IMR-90 (cell line): ENCODE measurements around the gene SELENOO. TPM values are rescaled to one million over a fixed set of nuclear protein-coding genes. Genes with fewer than 3 reads are reported as not detected.

Experiments used
- ATAC-seq: fragments of 200-7000 bp; cut with Tn5 transposase; 2 replicates; pipeline ENCODE4 v1.9.1; 2020; ENCODE audit warnings: low read depth, mild to moderate bottlenecking, moderate library complexity
- BruUV-seq: library from RNA; stranded (reverse); fragments of 400-500 nt; replicated peaks from 2 replicates; lab custom pipeline; 2021; lab: Mats Ljungman, UMichigan
- CTCF ChIA-PET: fragments of 300-600 bp; formaldehyde crosslinking; extraction: SDS; loops from one replicate; lab custom pipeline; 2021; ENCODE audit warnings: antibody characterized with exemption; lab: Yijun Ruan, JAX
- POLR2A ChIA-PET: fragments of 300-600 bp; sonication (Branson Sonifier 250); formaldehyde crosslinking; loops from one replicate; lab custom pipeline; 2022; ENCODE audit warnings: antibody characterized with exemption; ENCODE audit not compliant: unreplicated experiment; lab: Charles Lee
- DNase-seq: peaks from one replicate; pipeline ENCODE4 v3.0.0; 2013
- H2AFZ ChIP-seq: replicated peaks from 2 replicates; pipeline ENCODE3; 2013; ENCODE audit warnings: low read length, mild to moderate bottlenecking; ENCODE audit not compliant: poor library complexity
- H2AK5ac ChIP-seq: 2 replicates; pipeline ENCODE4 v1.6.1; 2013; ENCODE audit warnings: low read depth, low read length, inconsistent platforms
- H2AK9ac ChIP-seq: replicated peaks from 2 replicates; pipeline ENCODE3; 2013; ENCODE audit warnings: mild to moderate bottlenecking, low read depth, low read length, moderate library complexity; ENCODE audit not compliant: poor library complexity
- H2BK120ac ChIP-seq: 2 replicates; pipeline ENCODE4 v1.6.1; 2013; ENCODE audit warnings: low read depth, low read length, inconsistent platforms
- H2BK15ac ChIP-seq: 3 replicates; pipeline ENCODE4 v1.6.1; 2013; ENCODE audit warnings: low read depth, low read length, inconsistent platforms
- H2BK20ac ChIP-seq: 2 replicates; pipeline ENCODE4 v1.6.1; 2013; ENCODE audit warnings: low read depth, mild to moderate bottlenecking, inconsistent platforms, low read length, moderate library complexity
- H2BK5ac ChIP-seq: 2 replicates; pipeline ENCODE4 v1.6.1; 2013; ENCODE audit warnings: mild to moderate bottlenecking, low read depth, low read length, inconsistent platforms; ENCODE audit not compliant: poor library complexity, severe bottlenecking
- H3K14ac ChIP-seq: replicated peaks from 2 replicates; pipeline ENCODE4 v1.6.1; 2013; ENCODE audit warnings: low read depth, low read length, inconsistent platforms
- H3K18ac ChIP-seq: 2 replicates; pipeline ENCODE4 v1.6.1; 2013; ENCODE audit warnings: low read depth, low read length, control low read depth
- H3K23ac ChIP-seq: 2 replicates; pipeline ENCODE4 v1.6.1; 2013; ENCODE audit warnings: low read depth, low read length, inconsistent platforms
- H3K27ac ChIP-seq: 2 replicates; pipeline ENCODE4 v1.5.1; 2013; ENCODE audit warnings: mild to moderate bottlenecking, control low read depth, low read length; ENCODE audit not compliant: insufficient read depth
- H3K27me3 ChIP-seq: 2 replicates; pipeline ENCODE4 v1.6.1; 2013; ENCODE audit warnings: low read length; ENCODE audit not compliant: control insufficient read depth, insufficient read depth
- H3K36me3 ChIP-seq: 2 replicates; pipeline ENCODE4 v1.6.1; 2013; ENCODE audit warnings: low read length, mixed read lengths; ENCODE audit not compliant: control insufficient read depth, insufficient read depth
- H3K4ac ChIP-seq: 2 replicates; pipeline ENCODE4 v1.6.1; 2013; ENCODE audit warnings: low read depth, low read length, inconsistent platforms
- H3K4me1 ChIP-seq: 2 replicates; pipeline ENCODE4 v1.6.1; 2013; ENCODE audit warnings: low read length, mixed read lengths; ENCODE audit not compliant: control insufficient read depth, insufficient read depth
- H3K4me2 ChIP-seq: 2 replicates; pipeline ENCODE4 v1.6.1; 2013; ENCODE audit warnings: low read depth, mild to moderate bottlenecking, control low read depth, low read length, moderate library complexity
- H3K4me3 ChIP-seq: 2 replicates; pipeline ENCODE4 v1.5.1; 2013; ENCODE audit warnings: low read depth, mild to moderate bottlenecking, control low read depth, low read length, moderate library complexity; ENCODE audit not compliant: insufficient read depth
- H3K56ac ChIP-seq: 2 replicates; pipeline ENCODE4 v1.6.1; 2013; ENCODE audit warnings: low read length, inconsistent platforms; ENCODE audit not compliant: insufficient read depth; ENCODE audit errors: extremely low read depth
- H3K79me1 ChIP-seq, 2 experiments: 2 replicates each; pipeline ENCODE4 v1.6.1; 2013; ENCODE audit warnings: low read length in 2 of 2, inconsistent platforms in 1 of 2, low read depth in 1 of 2
- H3K9ac ChIP-seq: 2 replicates; pipeline ENCODE4 v1.6.1; 2013; ENCODE audit warnings: low read depth, low read length, control low read depth
- H3K9me1 ChIP-seq: 2 replicates; pipeline ENCODE4 v1.6.1; 2013; ENCODE audit warnings: low read length, inconsistent platforms; ENCODE audit not compliant: insufficient read depth
- H3K9me3 ChIP-seq: 2 replicates; pipeline ENCODE4 v1.6.1; 2013; ENCODE audit warnings: low read length; ENCODE audit not compliant: control insufficient read depth, insufficient read depth
- H4K20me1 ChIP-seq: 2 replicates; pipeline ENCODE4 v1.6.1; 2013; ENCODE audit warnings: low read length, inconsistent platforms; ENCODE audit not compliant: insufficient read depth
- H4K5ac ChIP-seq: 2 replicates; pipeline ENCODE4 v1.6.1; 2013; ENCODE audit warnings: mild to moderate bottlenecking, low read depth, low read length, control low read depth
- H4K8ac ChIP-seq, 2 experiments: 2 replicates each; pipeline ENCODE4 v1.6.1; 2013; ENCODE audit warnings: low read depth in 2 of 2, low read length in 2 of 2, control low read depth in 1 of 2, inconsistent platforms in 1 of 2
- H4K91ac ChIP-seq: 2 replicates; pipeline ENCODE4 v1.6.1; 2013; ENCODE audit warnings: low read depth, low read length, inconsistent platforms; ENCODE audit not compliant: insufficient read depth
- BHLHE40 ChIP-seq: fragments of 150-350 bp; IDR thresholded peaks from 2 replicates; pipeline ENCODE4 v1.6.1; 2016; ENCODE audit warnings: mild to moderate bottlenecking, low read depth, low read length
- CEBPB ChIP-seq: IDR thresholded peaks from 2 replicates; pipeline ENCODE4 v1.6.1; 2012; ENCODE audit warnings: low read depth, low read length, improper control_type of control experiment
- CHD1 ChIP-seq: IDR thresholded peaks from 2 replicates; pipeline ENCODE4 v1.6.1; 2012; ENCODE audit warnings: low read depth, low read length, improper control_type of control experiment
- CTCF ChIP-seq: conservative IDR thresholded peaks from 2 replicates; pipeline ENCODE4 v1.5.1; 2012; ENCODE audit warnings: mild to moderate bottlenecking, low read depth, low read length, improper control_type of control experiment
- FOS ChIP-seq: fragments of 150-350 bp; IDR thresholded peaks from 2 replicates; pipeline ENCODE4 v1.6.1; 2016; ENCODE audit warnings: low read depth, low read length
- MAFK ChIP-seq: IDR thresholded peaks from 2 replicates; pipeline ENCODE4 v1.6.1; 2012; ENCODE audit warnings: low read depth, low read length, improper control_type of control experiment
- MAZ ChIP-seq: IDR thresholded peaks from 2 replicates; pipeline ENCODE4 v1.6.1; 2012; ENCODE audit warnings: low read depth, mild to moderate bottlenecking, low read length, improper control_type of control experiment, moderate library complexity, borderline replicate concordance
- MXI1 ChIP-seq: IDR thresholded peaks from 2 replicates; pipeline ENCODE4 v1.6.1; 2012; ENCODE audit warnings: low read depth, mild to moderate bottlenecking, low read length, moderate library complexity, borderline replicate concordance
- NFE2L2 ChIP-seq: fragments of 150-350 bp; IDR thresholded peaks from 2 replicates; pipeline ENCODE4 v1.6.1; 2016; ENCODE audit warnings: low read depth, mild to moderate bottlenecking, low read length
- POLR2A ChIP-seq: IDR thresholded peaks from 2 replicates; pipeline ENCODE4 v1.6.1; 2012; ENCODE audit warnings: mild to moderate bottlenecking, low read depth, low read length
- RAD21 ChIP-seq: IDR thresholded peaks from 2 replicates; pipeline ENCODE4 v1.6.1; 2012; ENCODE audit warnings: low read length, improper control_type of control experiment
- RCOR1 ChIP-seq: IDR thresholded peaks from 2 replicates; pipeline ENCODE4 v1.6.1; 2012; ENCODE audit warnings: mild to moderate bottlenecking, low read length, improper control_type of control experiment; ENCODE audit not compliant: insufficient replicate concordance
- RFX5 ChIP-seq: IDR thresholded peaks from 2 replicates; pipeline ENCODE4 v1.8.0; 2012; ENCODE audit warnings: low read depth, mild to moderate bottlenecking, low read length, moderate library complexity
- SMC3 ChIP-seq: fragments of 150-350 bp; IDR thresholded peaks from 2 replicates; pipeline ENCODE4 v1.6.1; 2016; ENCODE audit warnings: low read depth, mild to moderate bottlenecking, antibody characterized with exemption, low read length, moderate library complexity
- WGBS, 2 experiments: methylation state at CpG; one replicate each; pipeline versions ENCODE4 v1.1.5 to v1.1.7; 2013; ENCODE audit warnings: missing lambda C conversion rate in 2 of 2; ENCODE audit not compliant: insufficient read length in 1 of 2; ENCODE audit errors: extremely low coverage in 2 of 2; 5-methylcytosine and 5-hydroxymethylcytosine counted together
- dilution Hi-C: fragments of 300-500 bp; cut with HindIII; formaldehyde crosslinking; loops from one replicate; pipeline ENCODE4 v1.14.3; 2018; ENCODE audit warnings: low sequenced_read_pairs; ENCODE audit not compliant: unreplicated experiment
- in situ Hi-C: fragments of 300-500 bp; cut with MboI; formaldehyde crosslinking; loops from 3 replicates; pipeline ENCODE4 v1.14.3; 2019; ENCODE audit warnings: low sequenced_read_pairs, inconsistent platforms, mixed read lengths
- intact Hi-C: fragments of 100-400 bp; cut with micrococcal nuclease; formaldehyde crosslinking; loops from 2 replicates; pipeline ENCODE4 v1.10.0; 2022
- polyA plus RNA-seq, 3 experiments: library from polyadenylated mRNA; depleted of rRNA; stranded (reverse); fragments of >200 nt; gene quantifications; 2 replicates each; pipeline ENCODE4 v1.2.3, GENCODE V29; 2012; ENCODE audit warnings: low replicate concordance in 1 of 3
- total RNA-seq: library from RNA; depleted of rRNA; stranded (reverse); fragments of >200 nt; gene quantifications from 2 replicates; pipeline ENCODE4 v1.2.3, GENCODE V29; 2012
- TF ChIP-seq, protein P1 (sequence below): fragments of 150-350 bp; IDR thresholded peaks from 2 replicates; pipeline ENCODE4 v1.6.1; 2016; ENCODE audit warnings: low read depth, mild to moderate bottlenecking, low read length, moderate library complexity, borderline replicate concordance
- TF ChIP-seq, protein P2 (sequence below): fragments of 150-350 bp; IDR thresholded peaks from 2 replicates; pipeline ENCODE4 v1.6.1; 2017; ENCODE audit warnings: mild to moderate bottlenecking, antibody characterized with exemption, low read length, low read depth

The SELENOO gene
- total and polyA plus RNA-seq, 2 of the 4 experiments (the other 2 are of a cell fraction), result 10.4 to 21.4 TPM

- no peaks in the 10 kb centered on the region for H3K9me3 ChIP-seq
- H3K18ac ChIP-seq, result no peak overlapping the region
- no peaks in the 10 kb centered on the region for H3K27me3 ChIP-seq
- peak overlapping the region; percentile 28 for H2AK9ac ChIP-seq
- CTCF ChIA-PET, result interaction anchor here (1.6 kb wide), 1 partner anchor 13 kb away, joined by 4 read pairs; no protein-coding TSS in a partner anchor
- H3K4me2 ChIP-seq, result no peak overlapping the region
- intact Hi-C loops (no loop called here), in situ Hi-C loops (no loop called here), dilution Hi-C loops (no loop called here)
- 100% methylated on average over 3 of the region's 25 CpGs; no CpG with 5 or more reads in 1 of the 2 experiments for WGBS, 2 experiments
- no peaks in the 10 kb centered on the region; the same call in 1 of the 2 replicates for H4K20me1 ChIP-seq
- no peak overlapping the region for H3K27ac ChIP-seq
- peaks cover 3% of the 10 kb centered on the region; the same call in 1 of the 2 replicates for H3K9me1 ChIP-seq
- H4K8ac ChIP-seq, result no peak overlapping the region
- no peak overlapping the region for H2BK15ac ChIP-seq
- no peak overlapping the region for H3K9ac ChIP-seq
- no peak overlapping the region for H2BK20ac ChIP-seq
- H3K4me1 ChIP-seq, result no peaks in the 10 kb centered on the region
- BruUV-seq, result no TSS peak
- no peak overlapping the region for H3K4me3 ChIP-seq
- no peak overlapping the region for H4K5ac ChIP-seq
- ATAC-seq, result no peak
- POLR2A ChIA-PET, result no interaction called here
- no peak overlapping the region for H2AFZ ChIP-seq
- peaks cover 0 to 18% of the 10 kb centered on the region in 2 experiments; a peak in 1 of 4 replicates for H3K79me1 ChIP-seq
- H3K14ac ChIP-seq, result no peak overlapping the region
- TF ChIP-seq MAFK (no peak), CTCF (no peak), CEBPB (no peak), RCOR1 (no peak), CHD1 (no peak), NFE2L2 (no peak), POLR2A (no peak), FOS (no peak), RAD21 (no peak), MAZ (no peak), RFX5 (no peak), MXI1 (no peak), BHLHE40 (no peak), SMC3 (no peak)
- TF ChIP-seq, protein P1, sequence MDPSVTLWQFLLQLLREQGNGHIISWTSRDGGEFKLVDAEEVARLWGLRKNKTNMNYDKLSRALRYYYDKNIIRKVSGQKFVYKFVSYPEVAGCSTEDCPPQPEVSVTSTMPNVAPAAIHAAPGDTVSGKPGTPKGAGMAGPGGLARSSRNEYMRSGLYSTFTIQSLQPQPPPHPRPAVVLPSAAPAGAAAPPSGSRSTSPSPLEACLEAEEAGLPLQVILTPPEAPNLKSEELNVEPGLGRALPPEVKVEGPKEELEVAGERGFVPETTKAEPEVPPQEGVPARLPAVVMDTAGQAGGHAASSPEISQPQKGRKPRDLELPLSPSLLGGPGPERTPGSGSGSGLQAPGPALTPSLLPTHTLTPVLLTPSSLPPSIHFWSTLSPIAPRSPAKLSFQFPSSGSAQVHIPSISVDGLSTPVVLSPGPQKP, result no peak
- TF ChIP-seq, protein P2, sequence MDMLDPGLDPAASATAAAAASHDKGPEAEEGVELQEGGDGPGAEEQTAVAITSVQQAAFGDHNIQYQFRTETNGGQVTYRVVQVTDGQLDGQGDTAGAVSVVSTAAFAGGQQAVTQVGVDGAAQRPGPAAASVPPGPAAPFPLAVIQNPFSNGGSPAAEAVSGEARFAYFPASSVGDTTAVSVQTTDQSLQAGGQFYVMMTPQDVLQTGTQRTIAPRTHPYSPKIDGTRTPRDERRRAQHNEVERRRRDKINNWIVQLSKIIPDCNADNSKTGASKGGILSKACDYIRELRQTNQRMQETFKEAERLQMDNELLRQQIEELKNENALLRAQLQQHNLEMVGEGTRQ, result no peak
- H3K4ac ChIP-seq, result no peak overlapping the region
- no peak overlapping the region for H3K56ac ChIP-seq
- H2AK5ac ChIP-seq, result no peak overlapping the region
- H3K23ac ChIP-seq, result no peak overlapping the region
- no peak overlapping the region for H2BK120ac ChIP-seq
- DNase-seq, result no peak
- H3K36me3 ChIP-seq, result peaks cover 51% of the 10 kb centered on the region
- H4K91ac ChIP-seq, result no peak overlapping the region
- no peak overlapping the region for H2BK5ac ChIP-seq
These were observed 26.9 kb downstream of the SELENOO start for GRCh38 chr22:50227579-50228215.
